ENCODE measurements around the gene ATP8A2. TPM values are rescaled to one million over a fixed set of nuclear protein-coding genes. Genes with fewer than 3 reads are reported as not detected.

Gene ATP8A2
- total RNA-seq, 1 experiment from 2014 or later = not detected

- BruUV-seq (replicated peaks) = no TSS peak
- no peak for DNase-seq (ENCODE audit: low read depth, low spot score)
- TF ChIP-seq CTCF (IDR thresholded peaks at IDR 0.05) (peak; percentile 26), SIN3A (IDR thresholded peaks at IDR 0.05; ENCODE audit: borderline replicate concordance, insufficient read depth, low read depth, low read length) (no peak)
- ChIA-PET CTCF (no interaction called here), POLR2A (no interaction called here)
- H3K27me3 ChIP-seq (ENCODE audit: control insufficient read depth, insufficient read depth, low read length) = peaks cover 2% of the 10 kb centered on the region; the same call in 1 of the 2 replicates
- H3K4me3 ChIP-seq (ENCODE audit: low read depth in 2 of 2, low read length in 2 of 2) = no peak overlapping the region
- H3K4me1 ChIP-seq (ENCODE audit: control insufficient read depth, insufficient read depth, low read length) = no peaks in the 10 kb centered on the region
- H3K27ac ChIP-seq (ENCODE audit: low read length) = no peak overlapping the region
- H3K9me3 ChIP-seq (ENCODE audit: control insufficient read depth, insufficient read depth, low read depth, low read length) = no peaks in the 10 kb centered on the region
- ATAC-seq = no peak
- no peaks in the 10 kb centered on the region for H3K36me3 ChIP-seq (ENCODE audit: control insufficient read depth, insufficient read depth, low read length)
- intact Hi-C loops (cut with micrococcal nuclease; ENCODE audit: unreplicated experiment) = no loop called here
- in situ Hi-C loops (cut with HindIII; ENCODE audit: low pct_unique_long_range_greater_than_20kb, low sequenced_read_pairs) = no loop called here
Measured at GRCh38 chr13:25406377-25406776, 34.6 kb downstream of the ATP8A2 start.

- Histone ChIP-seq H3K4me1 (ENCODE audit: control insufficient read depth, insufficient read depth, low read length) (no peaks in the 10 kb centered on the region), H3K27ac (ENCODE audit: low read length) (no peak overlapping the region), H3K27me3 (ENCODE audit: control insufficient read depth, insufficient read depth, low read length) (peaks cover 2% of the 10 kb centered on the region; the same call in 1 of the 2 replicates), H3K36me3 (ENCODE audit: control insufficient read depth, insufficient read depth, low read length) (no peaks in the 10 kb centered on the region), H3K4me3 (ENCODE audit: low read depth in 2 of 2, low read length in 2 of 2) (no peak overlapping the region), H3K9me3 (ENCODE audit: control insufficient read depth, insufficient read depth, low read depth, low read length) (no peaks in the 10 kb centered on the region)
- in situ Hi-C loops (cut with HindIII; ENCODE audit: low pct_unique_long_range_greater_than_20kb, low sequenced_read_pairs) = no loop called here
- DNase-seq (ENCODE audit: low read depth, low spot score) (no peak), ATAC-seq (no peak)
- TF ChIP-seq TCF7L2 (IDR thresholded peaks at IDR 0.05; ENCODE audit: low read depth, low read length) (no peak), POLR2AphosphoS5 (IDR thresholded peaks at IDR 0.05; ENCODE audit: low read depth, low read length) (no peak), SIN3A (IDR thresholded peaks at IDR 0.05; ENCODE audit: borderline replicate concordance, insufficient read depth, low read depth, low read length) (no peak), CTCF (IDR thresholded peaks at IDR 0.05) (no peak), REST (IDR thresholded peaks at IDR 0.05; ENCODE audit: insufficient read depth in 1 of 2, low read depth in 2 of 2, low read length in 1 of 2) (no peak)
- no TSS peak for BruUV-seq (replicated peaks)
- ChIA-PET POLR2A (no interaction called here), CTCF (no interaction called here)
- intact Hi-C loops (cut with micrococcal nuclease; ENCODE audit: unreplicated experiment) = no loop called here
Measured at GRCh38 chr13:25409938-25410337, 38.2 kb downstream of the ATP8A2 start.

All from Panc1 (cell line).